Measurements from ENCODE around the gene ATP5PD. TPM values are rescaled to one million over a fixed set of nuclear protein-coding genes. Genes with fewer than 3 reads are reported as not detected.

Gene ATP5PD
- total and polyA plus RNA-seq, 2 donors (not counting 1 experiment from before 2014, with no cell fraction given), result 92.1 to 101 TPM

DNA sequence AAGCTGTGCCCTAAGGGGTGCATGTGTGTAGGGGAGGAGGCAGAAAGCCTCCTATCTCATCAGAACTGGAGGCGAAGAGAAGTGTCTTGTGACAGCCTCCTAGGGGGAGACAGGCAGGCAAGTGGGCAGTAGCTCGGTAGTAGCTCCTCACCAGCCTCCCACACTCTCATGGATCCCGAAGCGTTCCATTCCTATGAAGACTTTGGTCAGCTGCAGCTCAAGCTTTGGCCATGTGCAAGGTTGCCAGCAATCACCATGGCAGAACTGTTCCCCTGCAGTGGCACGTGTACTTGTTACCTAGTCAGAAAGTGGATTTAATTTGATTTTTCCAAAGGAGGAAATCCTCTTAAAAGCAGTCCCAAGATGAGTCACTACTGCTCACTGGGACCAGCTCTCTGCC is 27.6 kb downstream of the ATP5PD start:
- H3K4me3 ChIP-seq (ENCODE audit: control extremely low read depth in 1 of 5, extremely low read depth in 1 of 5, insufficient read depth in 1 of 5, low read depth in 2 of 5, low read length in 4 of 5), result no peak overlapping the region
- no peak for DNase-seq
- intact Hi-C loops (cut with micrococcal nuclease), result no loop called here
- CTCF ChIA-PET, result interaction anchor here (0.7 to 1.2 kb wide), 2 partner anchors 57 to 93 kb away, joined by 3 read pairs; no protein-coding TSS in a partner anchor
- Mint-ChIP-seq H3K9me3 (ENCODE audit: insufficient read depth) (no peaks in the 10 kb centered on the region), H3K4me3 (no peak overlapping the region), H3K4me1 (peaks cover 2% of the 10 kb centered on the region), H3K27me3 (no peaks in the 10 kb centered on the region), H3K27ac (no peak overlapping the region)
- TF ChIP-seq, protein P1, sequence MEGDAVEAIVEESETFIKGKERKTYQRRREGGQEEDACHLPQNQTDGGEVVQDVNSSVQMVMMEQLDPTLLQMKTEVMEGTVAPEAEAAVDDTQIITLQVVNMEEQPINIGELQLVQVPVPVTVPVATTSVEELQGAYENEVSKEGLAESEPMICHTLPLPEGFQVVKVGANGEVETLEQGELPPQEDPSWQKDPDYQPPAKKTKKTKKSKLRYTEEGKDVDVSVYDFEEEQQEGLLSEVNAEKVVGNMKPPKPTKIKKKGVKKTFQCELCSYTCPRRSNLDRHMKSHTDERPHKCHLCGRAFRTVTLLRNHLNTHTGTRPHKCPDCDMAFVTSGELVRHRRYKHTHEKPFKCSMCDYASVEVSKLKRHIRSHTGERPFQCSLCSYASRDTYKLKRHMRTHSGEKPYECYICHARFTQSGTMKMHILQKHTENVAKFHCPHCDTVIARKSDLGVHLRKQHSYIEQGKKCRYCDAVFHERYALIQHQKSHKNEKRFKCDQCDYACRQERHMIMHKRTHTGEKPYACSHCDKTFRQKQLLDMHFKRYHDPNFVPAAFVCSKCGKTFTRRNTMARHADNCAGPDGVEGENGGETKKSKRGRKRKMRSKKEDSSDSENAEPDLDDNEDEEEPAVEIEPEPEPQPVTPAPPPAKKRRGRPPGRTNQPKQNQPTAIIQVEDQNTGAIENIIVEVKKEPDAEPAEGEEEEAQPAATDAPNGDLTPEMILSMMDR (IDR thresholded peaks at IDR 0.05), result no peak
- no peak for TF ChIP-seq EZH2 (IDR thresholded peaks at IDR 0.05; ENCODE audit: borderline replicate concordance, insufficient read depth, low read depth, low read length, poor library complexity, severe bottlenecking)
- 90% methylated on average over 3 of the region's 5 CpGs for WGBS (ENCODE audit: insufficient coverage)
- H3K27me3 ChIP-seq (replicated peaks in 1 of 4; ENCODE audit: control extremely low read depth in 1 of 4, control insufficient read depth in 3 of 4, insufficient read depth in 4 of 4, low read length in 3 of 4), result no peaks in the 10 kb centered on the region
- no peak overlapping the region for H3K4me2 ChIP-seq (replicated peaks; ENCODE audit: low read depth, low read length, poor library complexity, severe bottlenecking)
- POLR2A ChIA-PET, result interaction anchor here (0.7 kb wide), 1 partner anchor 10 kb away, joined by 4 read pairs; no protein-coding TSS in a partner anchor
- no peak overlapping the region for H3K27ac ChIP-seq (ENCODE audit: low read length in 2 of 2)
- no peaks in the 10 kb centered on the region for H4K20me1 ChIP-seq (ENCODE audit: control insufficient read depth, insufficient read depth, low read length, poor library complexity, severe bottlenecking)
- peaks cover 7 to 40% of the 10 kb centered on the region in 2 experiments for H3K36me3 ChIP-seq (replicated peaks in 1 of 2; ENCODE audit: control extremely low read depth in 1 of 2, control insufficient read depth in 1 of 2, extremely low read depth in 1 of 2, insufficient read depth in 2 of 2, low read length in 1 of 2)
- H3K4me1 ChIP-seq (ENCODE audit: control insufficient read depth in 2 of 2, insufficient read depth in 2 of 2, low read length in 2 of 2), result no peaks in the 10 kb centered on the region
- H3K79me2 ChIP-seq (ENCODE audit: control insufficient read depth, insufficient read depth, low read length), result peaks cover 18% of the 10 kb centered on the region
- ATAC-seq (ENCODE audit: low read depth), result no peak
- H2AFZ ChIP-seq (ENCODE audit: insufficient read depth, low read depth, low read length, poor library complexity, severe bottlenecking), result no peak overlapping the region
- H3K9me3 ChIP-seq (ENCODE audit: control extremely low read depth in 1 of 3, control insufficient read depth in 2 of 3, insufficient read depth in 1 of 3, low read length in 2 of 3), result no peaks in the 10 kb centered on the region
- H3K9ac ChIP-seq (ENCODE audit: low read length), result no peak overlapping the region

GRCh38 chr17:75013092-75013559 is 33.6 kb downstream of the ATP5PD start:
- Histone ChIP-seq H3K4me1 (ENCODE audit: control insufficient read depth in 2 of 2, insufficient read depth in 2 of 2, low read length in 2 of 2) (peaks cover 15 to 16% of the 10 kb centered on the region in 2 donors), H3K27ac (ENCODE audit: low read length in 2 of 2) (peak overlapping the region; percentile 30 to 79), H3K27me3 (replicated peaks in 1 of 4; ENCODE audit: control extremely low read depth in 1 of 4, control insufficient read depth in 3 of 4, insufficient read depth in 4 of 4, low read length in 3 of 4) (peaks cover 0 to 4% (median 0%) of the 10 kb centered on the region in 4 experiments), H3K4me2 (replicated peaks; ENCODE audit: low read depth, low read length, poor library complexity, severe bottlenecking) (peak overlapping the region; percentile 81), H4K20me1 (ENCODE audit: control insufficient read depth, insufficient read depth, low read length, poor library complexity, severe bottlenecking) (no peaks in the 10 kb centered on the region), H3K9me3 (ENCODE audit: control extremely low read depth in 1 of 3, control insufficient read depth in 2 of 3, insufficient read depth in 1 of 3, low read length in 2 of 3) (no peaks in the 10 kb centered on the region), H3K4me3 (ENCODE audit: control extremely low read depth in 1 of 5, extremely low read depth in 1 of 5, insufficient read depth in 1 of 5, low read depth in 2 of 5, low read length in 4 of 5) (peak overlapping the region; percentile 46 to 86 (median 76)), H3K36me3 (replicated peaks in 1 of 2; ENCODE audit: control extremely low read depth in 1 of 2, control insufficient read depth in 1 of 2, extremely low read depth in 1 of 2, insufficient read depth in 2 of 2, low read length in 1 of 2) (peaks cover 0 to 9% of the 10 kb centered on the region in 2 experiments), H3K79me2 (ENCODE audit: control insufficient read depth, insufficient read depth, low read length) (peaks cover 31% of the 10 kb centered on the region), H3K9ac (ENCODE audit: low read length) (peak overlapping the region; percentile 80), H2AFZ (ENCODE audit: insufficient read depth, low read depth, low read length, poor library complexity, severe bottlenecking) (peak overlapping the region; percentile 91)
- no peak for ATAC-seq (ENCODE audit: low read depth)
- under 1% methylated on average over 10 of the region's 10 CpGs for WGBS (ENCODE audit: insufficient coverage)
- Mint-ChIP-seq H3K4me1 (peaks cover 22% of the 10 kb centered on the region), H3K27me3 (no peaks in the 10 kb centered on the region), H3K4me3 (peak overlapping the region; percentile 97), H3K9me3 (ENCODE audit: insufficient read depth) (no peaks in the 10 kb centered on the region), H3K27ac (peak overlapping the region; percentile 92)
- POLR2A ChIA-PET, result interaction anchor here (0.8 to 1.9 kb wide), 10 partner anchors 19 to 842 kb away, joined by 3 to 6 read pairs (median 4); partner anchors contain the start of genes ARMC7, ATP5PD, HID1 and KCTD2
- CTCF ChIA-PET, result interaction anchor here (1.2 to 3.2 kb wide), 14 partner anchors 14 to 740 kb away, joined by 3 to 56 read pairs (median 6); partner anchors contain the start of genes CDR2L and HID1
- intact Hi-C loops (cut with micrococcal nuclease), result no loop called here
- TF ChIP-seq EZH2 (IDR thresholded peaks at IDR 0.05; ENCODE audit: borderline replicate concordance, insufficient read depth, low read depth, low read length, poor library complexity, severe bottlenecking), result no peak
- TF ChIP-seq, protein P1 (IDR thresholded peaks at IDR 0.05), result no peak
- DNase-seq, result no peak

All from B cell (primary cell).